ENCODE data around the gene EMILIN3. TPM values are rescaled to one million over a fixed set of nuclear protein-coding genes. Genes with fewer than 3 reads are reported as not detected.

Gene EMILIN3
- total RNA-seq, 1 experiment from 2014 or later: not detected

DNA sequence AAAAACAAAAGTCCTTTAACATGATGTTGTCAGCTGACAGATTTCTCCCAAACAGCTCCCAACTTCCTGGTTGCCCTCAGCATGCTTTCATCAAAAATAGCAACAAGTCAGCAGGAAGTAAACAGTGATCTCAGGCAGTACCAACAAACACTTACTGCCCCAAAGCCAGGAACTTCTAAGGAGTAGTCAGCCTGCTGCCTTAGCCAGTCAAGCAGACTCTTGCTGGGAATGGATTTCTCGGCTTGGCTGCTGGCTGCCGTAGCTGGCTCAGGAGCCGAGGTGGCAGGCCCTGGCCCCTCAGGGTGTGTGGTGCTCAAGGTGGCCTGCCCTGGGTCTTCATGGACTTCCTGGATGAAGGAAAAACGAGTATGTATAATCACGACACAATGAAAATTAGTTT is 46.6 kb upstream of the EMILIN3 start (continued):
- TF ChIP-seq, protein P1, sequence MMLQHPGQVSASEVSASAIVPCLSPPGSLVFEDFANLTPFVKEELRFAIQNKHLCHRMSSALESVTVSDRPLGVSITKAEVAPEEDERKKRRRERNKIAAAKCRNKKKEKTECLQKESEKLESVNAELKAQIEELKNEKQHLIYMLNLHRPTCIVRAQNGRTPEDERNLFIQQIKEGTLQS (IDR thresholded peaks at IDR 0.05): no peak
- no peak for TF ChIP-seq MAX (IDR thresholded peaks at IDR 0.05)
- no peak for TF ChIP-seq POLR2A (IDR thresholded peaks at IDR 0.05; ENCODE audit: borderline replicate concordance, extremely low read depth, insufficient read depth, insufficient read length)
- TF ChIP-seq FOSL1 (IDR thresholded peaks at IDR 0.05; ENCODE audit: low read depth): no peak

DNA sequence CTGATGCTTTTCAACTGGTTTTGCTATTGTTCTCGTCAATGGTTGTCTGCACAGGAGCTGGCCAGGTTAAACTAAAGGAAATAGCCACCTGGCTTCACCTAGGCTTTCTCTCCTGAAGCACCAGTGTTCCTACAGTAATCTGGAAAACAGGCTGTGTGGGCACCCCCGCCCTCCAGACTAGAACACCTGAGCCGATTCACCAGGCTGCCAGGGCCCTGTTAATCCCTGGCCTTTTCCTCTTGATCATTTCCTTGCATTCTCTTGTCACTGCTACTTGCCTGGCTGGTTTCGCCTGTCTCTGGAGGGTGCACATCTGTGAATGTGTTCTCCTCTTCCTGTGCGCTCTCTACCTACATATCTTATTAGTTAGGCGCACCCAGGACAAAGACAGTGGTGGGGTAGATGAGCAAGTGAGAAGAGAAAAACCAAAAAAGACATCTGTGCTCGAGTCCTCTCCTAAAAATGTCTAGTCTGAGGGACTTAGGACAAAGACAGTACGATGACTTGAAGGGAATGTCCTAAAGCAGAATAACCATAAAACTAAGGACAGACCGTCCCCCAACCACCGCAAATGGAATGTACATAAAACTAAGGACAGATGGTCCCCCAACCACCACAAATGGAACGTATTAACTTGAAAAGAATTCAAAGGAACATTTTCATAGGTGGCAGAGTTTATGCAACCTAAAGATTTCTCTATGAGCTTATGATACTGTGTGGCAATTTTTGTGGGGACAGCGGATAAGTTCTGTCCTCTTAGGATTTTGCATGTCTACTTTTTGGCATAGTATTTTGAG is 45.9 kb upstream of the EMILIN3 start:
- intact Hi-C loops (cut with micrococcal nuclease): loop anchor here (5.0 kb wide), 1 partner anchor 240 kb away; no protein-coding TSS in a partner anchor
- ChIA-PET CTCF (no interaction called here), RAD21 (ENCODE audit: low non-redundant PET in 1 of 2, low total read pairs in 2 of 2, uncharacterized antibody in 2 of 2, unreplicated experiment in 2 of 2) (no interaction called here), POLR2A (no interaction called here)
- no peak for ATAC-seq
- peaks cover 0 to 15% of the 10 kb centered on the region in 2 experiments; a peak in 2 of 4 replicates for H3K36me3 ChIP-seq (ENCODE audit: control insufficient read depth in 1 of 2, insufficient read depth in 2 of 2, low read length in 2 of 2)
- no peaks in the 10 kb centered on the region for H3K4me1 ChIP-seq (ENCODE audit: control insufficient read depth in 1 of 2, insufficient read depth in 2 of 2, low read length in 2 of 2)
- H3K9me3 ChIP-seq (ENCODE audit: control insufficient read depth in 1 of 2, insufficient read depth in 1 of 2, low read depth in 1 of 2, low read length in 2 of 2): no peaks in the 10 kb centered on the region
- H3K9ac ChIP-seq (ENCODE audit: low read length): no peak overlapping the region
- no peak overlapping the region for H3K4me3 ChIP-seq (replicated peaks in 1 of 2; ENCODE audit: low read depth in 1 of 2, low read length in 2 of 2)
- no peak overlapping the region for H2AFZ ChIP-seq (ENCODE audit: low read depth, low read length, poor library complexity, severe bottlenecking)
- no peak overlapping the region for H3K27ac ChIP-seq (ENCODE audit: low read depth, low read length)
- DNase-seq (ENCODE audit: low read depth, low spot score): no peak
- no peaks in the 10 kb centered on the region for H3K9me2 ChIP-seq (ENCODE audit: insufficient read depth)
- H3K79me2 ChIP-seq (ENCODE audit: insufficient read depth, low read length): no peaks in the 10 kb centered on the region
- no peak overlapping the region for H3K4me2 ChIP-seq (ENCODE audit: low read length)
- no peaks in the 10 kb centered on the region for H3K27me3 ChIP-seq (ENCODE audit: insufficient read depth, low read length)
- no peaks in the 10 kb centered on the region for H4K20me1 ChIP-seq (ENCODE audit: insufficient read depth)
- no TSS peak for BruUV-seq (replicated peaks)
- TF ChIP-seq TCF7L2 (IDR thresholded peaks at IDR 0.05; ENCODE audit: borderline replicate concordance, extremely low read depth, insufficient read depth, insufficient read length) (no peak), YY1 (IDR thresholded peaks at IDR 0.05; ENCODE audit: extremely low read depth, insufficient replicate concordance, low read depth, low read length) (no peak), ZNF274 (IDR thresholded peaks at IDR 0.05; ENCODE audit: low read depth, low read length) (no peak), EZH2phosphoT487 (IDR thresholded peaks at IDR 0.05; ENCODE audit: borderline replicate concordance) (no peak), SRF (IDR thresholded peaks at IDR 0.05; ENCODE audit: low read depth) (no peak), CEBPB (IDR thresholded peaks at IDR 0.05; ENCODE audit: low read depth) (no peak)
- TF ChIP-seq, protein P2, sequence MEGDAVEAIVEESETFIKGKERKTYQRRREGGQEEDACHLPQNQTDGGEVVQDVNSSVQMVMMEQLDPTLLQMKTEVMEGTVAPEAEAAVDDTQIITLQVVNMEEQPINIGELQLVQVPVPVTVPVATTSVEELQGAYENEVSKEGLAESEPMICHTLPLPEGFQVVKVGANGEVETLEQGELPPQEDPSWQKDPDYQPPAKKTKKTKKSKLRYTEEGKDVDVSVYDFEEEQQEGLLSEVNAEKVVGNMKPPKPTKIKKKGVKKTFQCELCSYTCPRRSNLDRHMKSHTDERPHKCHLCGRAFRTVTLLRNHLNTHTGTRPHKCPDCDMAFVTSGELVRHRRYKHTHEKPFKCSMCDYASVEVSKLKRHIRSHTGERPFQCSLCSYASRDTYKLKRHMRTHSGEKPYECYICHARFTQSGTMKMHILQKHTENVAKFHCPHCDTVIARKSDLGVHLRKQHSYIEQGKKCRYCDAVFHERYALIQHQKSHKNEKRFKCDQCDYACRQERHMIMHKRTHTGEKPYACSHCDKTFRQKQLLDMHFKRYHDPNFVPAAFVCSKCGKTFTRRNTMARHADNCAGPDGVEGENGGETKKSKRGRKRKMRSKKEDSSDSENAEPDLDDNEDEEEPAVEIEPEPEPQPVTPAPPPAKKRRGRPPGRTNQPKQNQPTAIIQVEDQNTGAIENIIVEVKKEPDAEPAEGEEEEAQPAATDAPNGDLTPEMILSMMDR (IDR thresholded peaks at IDR 0.05 in 2 of 3, conservative IDR thresholded peaks at IDR 0.05 in 1 of 3; ENCODE audit: borderline replicate concordance in 1 of 3, insufficient read depth in 1 of 3, low read depth in 2 of 3, low read length in 2 of 3): no peak
- TF ChIP-seq, protein P1 (IDR thresholded peaks at IDR 0.05): no peak
